Measurements from ENCODE around the gene PHEX. TPM values are rescaled to one million over a fixed set of nuclear protein-coding genes. Genes with fewer than 3 reads are reported as not detected.

PHEX gene
- total RNA-seq, 1 experiment from 2014 or later: 0.89 TPM

DNA sequence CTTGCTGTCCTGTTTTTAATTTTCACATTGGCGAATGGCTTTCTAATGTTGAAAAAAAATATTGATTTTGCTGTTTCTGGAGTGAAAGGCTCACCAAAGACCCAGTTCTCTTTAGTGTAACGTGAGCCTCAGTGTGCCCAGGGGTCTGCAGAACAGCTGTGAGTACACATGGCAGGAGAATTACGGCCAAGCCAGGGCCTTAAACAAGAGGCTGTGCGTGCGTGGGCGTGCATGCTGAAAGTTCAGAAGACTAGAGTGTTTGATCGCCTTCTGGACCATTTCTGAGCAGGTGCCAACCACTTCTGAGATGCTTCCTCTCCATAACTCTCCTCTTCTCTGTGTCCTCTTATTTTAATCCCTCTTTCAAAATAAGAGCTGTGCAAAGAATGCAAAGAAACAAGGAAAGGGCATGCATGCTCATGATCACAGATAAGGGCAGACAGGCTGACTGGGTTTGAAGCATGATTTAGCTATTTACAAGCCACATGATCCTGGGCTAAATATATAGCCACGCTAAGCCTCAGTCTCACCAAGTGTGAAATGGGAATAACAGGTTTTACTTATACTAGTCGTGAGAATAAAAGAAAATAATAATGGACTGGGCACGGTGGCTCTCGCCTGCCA, 9.9 kb downstream of the PHEX start:
- DNase-seq (ENCODE audit: unreplicated experiment): no peak
- intact Hi-C loops (cut with micrococcal nuclease): no loop called here
- no peak overlapping the region for H3K4me3 Mint-ChIP-seq (ENCODE audit: unreplicated experiment)
- H3K27ac Mint-ChIP-seq (ENCODE audit: low read depth, unreplicated experiment): no peak overlapping the region
- ChIA-PET CTCF (interaction anchor here (0.7 kb wide), 1 partner anchor 56 kb away, joined by 3 read pairs; no protein-coding TSS in a partner anchor), POLR2A (no interaction called here)
- no peaks in the 10 kb centered on the region for H3K9me3 Mint-ChIP-seq (ENCODE audit: unreplicated experiment)
- H3K36me3 Mint-ChIP-seq (ENCODE audit: insufficient read depth, unreplicated experiment): peaks cover 6% of the 10 kb centered on the region
- H3K4me1 Mint-ChIP-seq (ENCODE audit: insufficient read depth, unreplicated experiment): no peaks in the 10 kb centered on the region
- peaks cover 72% of the 10 kb centered on the region for H3K27me3 Mint-ChIP-seq (ENCODE audit: insufficient read depth, unreplicated experiment)
- no TSS peak for BruUV-seq (replicated peaks)
- TF ChIP-seq, protein P1, sequence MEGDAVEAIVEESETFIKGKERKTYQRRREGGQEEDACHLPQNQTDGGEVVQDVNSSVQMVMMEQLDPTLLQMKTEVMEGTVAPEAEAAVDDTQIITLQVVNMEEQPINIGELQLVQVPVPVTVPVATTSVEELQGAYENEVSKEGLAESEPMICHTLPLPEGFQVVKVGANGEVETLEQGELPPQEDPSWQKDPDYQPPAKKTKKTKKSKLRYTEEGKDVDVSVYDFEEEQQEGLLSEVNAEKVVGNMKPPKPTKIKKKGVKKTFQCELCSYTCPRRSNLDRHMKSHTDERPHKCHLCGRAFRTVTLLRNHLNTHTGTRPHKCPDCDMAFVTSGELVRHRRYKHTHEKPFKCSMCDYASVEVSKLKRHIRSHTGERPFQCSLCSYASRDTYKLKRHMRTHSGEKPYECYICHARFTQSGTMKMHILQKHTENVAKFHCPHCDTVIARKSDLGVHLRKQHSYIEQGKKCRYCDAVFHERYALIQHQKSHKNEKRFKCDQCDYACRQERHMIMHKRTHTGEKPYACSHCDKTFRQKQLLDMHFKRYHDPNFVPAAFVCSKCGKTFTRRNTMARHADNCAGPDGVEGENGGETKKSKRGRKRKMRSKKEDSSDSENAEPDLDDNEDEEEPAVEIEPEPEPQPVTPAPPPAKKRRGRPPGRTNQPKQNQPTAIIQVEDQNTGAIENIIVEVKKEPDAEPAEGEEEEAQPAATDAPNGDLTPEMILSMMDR (IDR thresholded peaks at IDR 0.05; ENCODE audit: unreplicated experiment): no peak

GRCh38 chrX:22043872-22044271, 11.7 kb downstream of the PHEX start:
- POLR2A ChIA-PET: no interaction called here
- DNase-seq (ENCODE audit: unreplicated experiment): peak; percentile 5
- TF ChIP-seq, protein P1 (IDR thresholded peaks at IDR 0.05; ENCODE audit: unreplicated experiment): no peak
- intact Hi-C loops (cut with micrococcal nuclease): no loop called here
- Mint-ChIP-seq H3K36me3 (ENCODE audit: insufficient read depth, unreplicated experiment) (peaks cover 6% of the 10 kb centered on the region), H3K4me1 (ENCODE audit: insufficient read depth, unreplicated experiment) (no peaks in the 10 kb centered on the region), H3K4me3 (ENCODE audit: unreplicated experiment) (no peak overlapping the region), H3K27ac (ENCODE audit: low read depth, unreplicated experiment) (no peak overlapping the region), H3K9me3 (ENCODE audit: unreplicated experiment) (no peaks in the 10 kb centered on the region), H3K27me3 (ENCODE audit: insufficient read depth, unreplicated experiment) (peaks cover 72% of the 10 kb centered on the region)
- no TSS peak for BruUV-seq (replicated peaks)
- CTCF ChIA-PET: interaction anchor here (0.6 to 1.1 kb wide), 2 partner anchors 26 to 87 kb away, joined by 3 read pairs; no protein-coding TSS in a partner anchor

DNA sequence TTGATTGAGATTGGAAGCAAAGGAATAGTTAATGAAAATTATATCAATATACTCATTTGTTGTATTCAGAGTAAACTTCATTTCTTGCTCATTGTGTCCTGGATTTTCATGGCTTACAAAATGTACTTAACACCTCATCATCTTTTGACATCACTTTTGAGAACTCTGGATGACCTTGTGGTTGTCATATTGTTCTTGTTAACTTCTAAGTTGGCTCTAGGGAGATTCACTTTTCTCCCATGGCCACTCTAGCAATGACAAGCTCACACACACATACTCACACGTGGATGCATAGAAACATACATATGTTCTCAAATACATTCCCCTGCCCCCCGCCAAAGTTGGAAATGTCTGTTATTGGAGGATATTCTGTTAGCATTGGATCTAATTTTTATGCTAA, 15.3 kb downstream of the PHEX start:
- Mint-ChIP-seq H3K36me3 (ENCODE audit: insufficient read depth, unreplicated experiment) (peaks cover 6% of the 10 kb centered on the region), H3K27ac (ENCODE audit: low read depth, unreplicated experiment) (no peak overlapping the region), H3K4me3 (ENCODE audit: unreplicated experiment) (no peak overlapping the region), H3K9me3 (ENCODE audit: unreplicated experiment) (no peaks in the 10 kb centered on the region), H3K27me3 (ENCODE audit: insufficient read depth, unreplicated experiment) (peaks cover 48% of the 10 kb centered on the region), H3K4me1 (ENCODE audit: insufficient read depth, unreplicated experiment) (no peaks in the 10 kb centered on the region)
- intact Hi-C loops (cut with micrococcal nuclease): no loop called here
- no TSS peak for BruUV-seq (replicated peaks)
- TF ChIP-seq, protein P1 (IDR thresholded peaks at IDR 0.05; ENCODE audit: unreplicated experiment): no peak
- ChIA-PET CTCF (interaction anchor here (0.5 to 1.2 kb wide), 2 partner anchors 12 to 687 kb away, joined by 3 to 4 read pairs; no protein-coding TSS in a partner anchor), POLR2A (no interaction called here)
- DNase-seq (ENCODE audit: unreplicated experiment): no peak

DNA sequence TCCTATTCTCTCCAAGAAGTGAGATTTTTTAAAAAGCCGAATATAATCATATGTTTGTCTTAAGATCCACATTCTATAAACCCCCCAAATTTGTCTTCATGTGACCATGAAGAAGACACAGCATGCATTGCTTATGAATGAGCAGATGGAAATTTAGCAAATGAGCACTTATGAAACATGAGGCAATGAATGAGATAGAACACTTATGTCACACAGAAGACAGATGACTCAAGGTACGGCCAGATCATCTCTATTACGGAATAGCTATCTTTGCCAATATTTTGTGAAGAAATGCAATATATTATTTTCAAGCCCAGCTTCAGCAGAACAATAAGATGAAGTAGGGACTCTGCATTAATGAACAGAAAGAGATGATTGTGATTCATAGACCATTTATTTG, 21.4 kb downstream of the PHEX start:
- ChIA-PET POLR2A (no interaction called here), CTCF (interaction anchor here (1.1 kb wide), 1 partner anchor 68 kb away, joined by 3 read pairs; no protein-coding TSS in a partner anchor)
- no peaks in the 10 kb centered on the region for H3K36me3 Mint-ChIP-seq (ENCODE audit: insufficient read depth, unreplicated experiment)
- no peak overlapping the region for H3K4me3 Mint-ChIP-seq (ENCODE audit: unreplicated experiment)
- peaks cover 52% of the 10 kb centered on the region for H3K27me3 Mint-ChIP-seq (ENCODE audit: insufficient read depth, unreplicated experiment)
- no peak overlapping the region for H3K27ac Mint-ChIP-seq (ENCODE audit: low read depth, unreplicated experiment)
- no peaks in the 10 kb centered on the region for H3K9me3 Mint-ChIP-seq (ENCODE audit: unreplicated experiment)
- DNase-seq (ENCODE audit: unreplicated experiment): peak; percentile 3
- BruUV-seq (replicated peaks): no TSS peak
- intact Hi-C loops (cut with micrococcal nuclease): no loop called here
- H3K4me1 Mint-ChIP-seq (ENCODE audit: insufficient read depth, unreplicated experiment): no peaks in the 10 kb centered on the region
- TF ChIP-seq, protein P1 (IDR thresholded peaks at IDR 0.05; ENCODE audit: unreplicated experiment): no peak
